HFF-Myc (cell line): ENCODE measurements around the gene PARD3.

Experiments
- DNase-seq: peaks from one replicate; pipeline ENCODE4 v3.0.0-alpha.2; 2011; ENCODE audit warnings: low read depth; ENCODE audit errors: extremely low read depth
- H3K4me3 ChIP-seq: replicated peaks from 2 replicates; pipeline ENCODE4 v1.5.1; 2011; ENCODE audit warnings: low read depth, mild to moderate bottlenecking, control low read depth, low read length
- TF ChIP-seq, protein P1 (sequence below): IDR thresholded peaks from 2 replicates; pipeline ENCODE4 v1.5.1; 2012; ENCODE audit warnings: mild to moderate bottlenecking, low read depth, low read length, control low read depth; ENCODE audit errors: missing control alignments

The PARD3 gene

DNA sequence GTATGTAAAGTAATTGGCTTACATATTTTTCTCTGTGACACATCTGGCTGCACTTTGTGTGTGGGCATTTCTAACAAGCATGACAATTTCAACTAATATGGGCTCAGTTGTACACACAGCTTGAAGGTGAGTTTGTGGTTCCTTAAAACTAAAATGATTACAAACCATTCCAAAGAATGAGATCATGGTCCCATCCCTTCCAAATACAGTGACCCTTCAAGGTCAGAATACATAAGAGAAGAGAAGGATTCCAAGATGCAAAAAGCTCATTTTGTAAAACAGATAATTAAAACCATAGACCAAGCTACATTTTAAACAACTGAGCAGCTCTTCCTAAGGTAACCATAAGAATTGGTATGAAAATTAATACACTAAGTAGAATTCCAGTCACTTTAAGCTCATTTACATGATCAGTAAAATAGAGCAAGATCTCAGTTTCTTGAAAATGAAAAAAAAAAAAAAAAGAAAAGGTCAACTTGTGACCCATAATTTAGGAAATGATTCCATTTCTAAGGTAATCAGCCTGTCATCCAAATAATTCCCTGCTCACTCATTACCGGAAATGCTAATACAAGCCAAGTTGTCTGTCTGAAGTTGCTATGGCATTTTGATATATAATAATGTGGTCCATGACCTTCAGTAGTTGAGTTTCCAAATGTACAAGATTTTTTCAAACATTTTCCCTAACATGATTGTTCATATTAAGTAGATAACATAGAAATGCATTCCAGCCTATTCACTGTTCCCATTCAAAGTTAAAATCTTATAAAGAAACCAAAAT, 688.5 kb downstream of the PARD3 start:
- TF ChIP-seq, protein P1, sequence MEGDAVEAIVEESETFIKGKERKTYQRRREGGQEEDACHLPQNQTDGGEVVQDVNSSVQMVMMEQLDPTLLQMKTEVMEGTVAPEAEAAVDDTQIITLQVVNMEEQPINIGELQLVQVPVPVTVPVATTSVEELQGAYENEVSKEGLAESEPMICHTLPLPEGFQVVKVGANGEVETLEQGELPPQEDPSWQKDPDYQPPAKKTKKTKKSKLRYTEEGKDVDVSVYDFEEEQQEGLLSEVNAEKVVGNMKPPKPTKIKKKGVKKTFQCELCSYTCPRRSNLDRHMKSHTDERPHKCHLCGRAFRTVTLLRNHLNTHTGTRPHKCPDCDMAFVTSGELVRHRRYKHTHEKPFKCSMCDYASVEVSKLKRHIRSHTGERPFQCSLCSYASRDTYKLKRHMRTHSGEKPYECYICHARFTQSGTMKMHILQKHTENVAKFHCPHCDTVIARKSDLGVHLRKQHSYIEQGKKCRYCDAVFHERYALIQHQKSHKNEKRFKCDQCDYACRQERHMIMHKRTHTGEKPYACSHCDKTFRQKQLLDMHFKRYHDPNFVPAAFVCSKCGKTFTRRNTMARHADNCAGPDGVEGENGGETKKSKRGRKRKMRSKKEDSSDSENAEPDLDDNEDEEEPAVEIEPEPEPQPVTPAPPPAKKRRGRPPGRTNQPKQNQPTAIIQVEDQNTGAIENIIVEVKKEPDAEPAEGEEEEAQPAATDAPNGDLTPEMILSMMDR = no peak
- no peak for DNase-seq
- no peak overlapping the region for H3K4me3 ChIP-seq

- TF ChIP-seq, protein P1 = no peak
- no peak for DNase-seq
- H3K4me3 ChIP-seq = no peak overlapping the region
These were observed 689.4 kb downstream of the PARD3 start for GRCh38 chr10:34125702-34126101.

DNA sequence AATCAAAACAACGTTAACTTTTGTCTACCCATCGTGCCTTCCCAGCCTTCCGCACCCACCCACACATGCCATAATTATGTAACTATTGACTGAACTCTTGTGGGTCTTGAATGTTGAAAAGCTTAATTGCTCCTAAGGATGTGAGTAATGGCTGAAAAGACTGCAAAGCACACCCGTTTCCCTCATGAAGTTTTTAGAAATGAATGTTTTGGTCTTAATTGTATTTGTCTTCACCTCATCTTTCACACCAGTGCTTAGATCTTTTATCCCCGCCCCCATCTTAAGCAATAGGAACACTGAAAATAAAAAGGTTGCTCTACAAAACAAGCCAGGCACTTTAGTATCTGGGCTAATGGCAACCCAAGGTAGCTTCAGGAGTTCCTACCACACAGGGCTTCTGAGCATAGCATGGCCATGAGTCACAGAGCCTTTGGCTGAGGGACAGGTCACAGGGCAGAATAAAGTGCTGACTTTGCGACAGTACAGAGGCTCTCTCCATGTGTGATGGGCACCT, 690.5 kb downstream of the PARD3 start:
- peak; percentile 55 for DNase-seq
- TF ChIP-seq, protein P1 = no peak
- no peak overlapping the region for H3K4me3 ChIP-seq

DNA sequence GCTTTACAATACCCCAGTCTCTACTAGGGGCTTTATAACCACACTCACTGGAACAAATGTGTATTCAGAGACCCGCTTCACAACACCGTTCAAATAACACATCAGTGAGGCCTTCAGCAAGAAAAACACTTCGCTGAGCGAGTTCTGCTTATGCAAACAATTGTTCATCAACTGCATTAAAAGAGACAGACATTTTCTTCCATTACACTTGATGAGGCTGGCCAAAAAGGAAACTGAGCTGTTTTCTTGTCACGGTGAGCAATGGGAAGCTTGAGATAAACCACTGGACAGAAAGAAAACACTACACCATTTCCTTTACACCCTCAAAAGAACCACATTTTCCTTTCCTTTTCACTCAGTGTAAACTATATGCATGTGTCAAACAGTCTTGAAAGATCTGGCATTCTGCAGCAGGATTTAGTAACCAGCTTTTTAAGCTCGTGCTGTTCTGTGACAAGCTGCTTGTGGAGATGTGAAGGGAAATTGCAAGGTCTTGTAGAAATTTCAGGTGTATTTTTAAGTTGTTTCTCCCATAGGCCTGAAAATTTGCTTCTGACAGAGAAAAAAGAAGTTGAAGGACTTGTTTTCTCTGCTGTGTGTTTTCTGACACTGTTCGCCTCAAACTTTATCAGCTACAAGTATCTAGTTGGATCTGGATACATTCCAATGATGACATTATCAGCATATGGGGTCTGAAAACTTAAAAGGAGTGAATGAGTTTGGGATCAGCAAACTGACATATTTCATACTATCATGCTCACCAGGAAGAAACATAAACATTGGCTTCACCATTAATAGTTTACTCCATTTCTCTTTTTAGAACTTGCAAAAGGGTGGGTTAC, 693.1 kb downstream of the PARD3 start:
- DNase-seq = no peak
- H3K4me3 ChIP-seq = no peak overlapping the region
- TF ChIP-seq, protein P1 = no peak

DNA sequence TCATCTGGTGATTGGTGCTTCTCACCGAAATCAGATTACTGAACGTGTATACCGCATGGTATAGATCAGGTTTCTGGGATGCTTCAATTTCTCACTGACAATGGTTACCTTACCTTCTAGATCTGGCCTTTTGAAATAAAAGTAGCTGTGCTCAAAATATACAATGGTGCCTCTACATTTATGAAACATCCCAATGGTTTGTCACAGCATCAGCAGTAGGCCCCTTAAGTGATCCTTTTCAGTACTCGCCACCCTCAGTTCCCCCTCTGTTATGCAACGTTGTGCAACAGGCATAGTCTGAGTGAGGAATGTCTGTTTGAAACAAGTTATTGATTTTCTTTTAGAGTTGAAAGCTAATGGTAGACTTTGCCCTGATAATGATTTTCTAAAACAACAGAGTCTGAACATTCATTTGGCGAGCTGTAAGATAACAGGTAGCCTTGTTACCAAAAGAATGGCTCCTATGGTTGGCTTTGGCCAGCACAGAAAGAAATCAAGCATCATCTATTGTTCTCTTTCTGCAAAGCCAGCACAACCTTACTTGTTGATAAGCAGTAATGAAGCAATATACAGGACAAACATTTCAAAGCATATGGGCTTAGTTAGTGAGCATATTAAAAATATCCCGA, 693.9 kb downstream of the PARD3 start:
- TF ChIP-seq, protein P1 = no peak
- no peak for DNase-seq
- no peak overlapping the region for H3K4me3 ChIP-seq

DNA sequence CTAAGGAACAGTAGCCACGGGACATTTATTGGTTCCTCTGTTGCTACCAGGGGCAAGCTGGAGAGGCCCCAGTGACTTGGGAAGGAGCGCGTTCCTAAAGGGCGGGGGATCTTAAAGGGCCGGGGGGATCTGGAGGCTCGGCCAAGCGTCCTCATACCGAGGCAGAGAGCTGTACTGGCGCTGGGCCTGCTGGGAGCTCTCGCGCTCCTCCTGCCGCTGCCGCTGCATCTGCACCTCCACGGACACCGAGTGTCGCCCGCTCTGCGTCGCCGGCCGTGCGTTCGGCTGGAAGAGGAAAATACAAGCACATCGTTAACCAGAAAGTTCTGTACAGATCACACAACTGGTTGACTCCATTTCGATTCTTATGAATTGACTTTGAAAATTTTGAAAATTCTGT, 695.6 kb downstream of the PARD3 start:
- DNase-seq = no peak
- TF ChIP-seq, protein P1 = no peak
- no peak overlapping the region for H3K4me3 ChIP-seq
